NOMO-1 treated with dmso at 0.1 percent for 144 hours (cell line): Measurements from ENCODE around the gene ABHD15.
"Not testable (repeated sequence)": the region's sequence is repeated elsewhere in the genome, so short reads cannot be mapped to it uniquely, and the experiment has no call there.

Experiments
- DNase-seq: peaks from one replicate; lab custom pipeline; 2025; ENCODE audit not compliant: unreplicated experiment; lab: John Stamatoyannopoulos, UW

The ABHD15 gene

DNA sequence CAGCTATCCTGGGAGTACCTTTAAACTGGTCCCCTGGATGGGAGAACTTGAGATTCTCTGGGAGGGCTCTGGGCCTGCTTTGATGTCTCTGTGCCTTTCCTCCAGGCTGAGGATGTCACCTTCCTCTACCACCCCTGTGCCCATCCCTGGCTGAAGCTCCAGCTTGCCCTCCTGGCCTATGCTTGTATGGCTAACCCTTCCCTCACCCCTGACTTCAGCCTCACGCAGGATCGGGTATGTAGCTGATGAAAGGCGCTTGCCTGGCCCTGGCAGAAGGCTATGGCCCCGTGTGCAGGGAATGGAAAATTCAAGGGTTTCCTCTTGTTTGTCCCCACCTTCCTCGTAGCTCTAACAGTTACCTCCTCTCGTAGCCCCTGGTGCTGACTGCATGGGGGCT lies 4.6 kb upstream of the ABHD15 start:
- DNase-seq: no peak

- DNase-seq: no peak
These were observed 3.7 kb upstream of the ABHD15 start for GRCh38 chr17:29570521-29570920.

- DNase-seq: no peak
These were observed 2.6 kb upstream of the ABHD15 start for GRCh38 chr17:29569245-29569950.

- peak; percentile 70 for DNase-seq
These were observed 1.8 kb upstream of the ABHD15 start, which contains the start of gene TP53I13 for GRCh38 chr17:29568331-29569244. TSS of gene TP53I13 (plus strand) at chr17:29568701. CDS start at chr17:29568759, 58 bp downstream.

GRCh38 chr17:29567554-29568330 lies 905 bp upstream of the ABHD15 start:
- DNase-seq: peak; percentile 62

DNA sequence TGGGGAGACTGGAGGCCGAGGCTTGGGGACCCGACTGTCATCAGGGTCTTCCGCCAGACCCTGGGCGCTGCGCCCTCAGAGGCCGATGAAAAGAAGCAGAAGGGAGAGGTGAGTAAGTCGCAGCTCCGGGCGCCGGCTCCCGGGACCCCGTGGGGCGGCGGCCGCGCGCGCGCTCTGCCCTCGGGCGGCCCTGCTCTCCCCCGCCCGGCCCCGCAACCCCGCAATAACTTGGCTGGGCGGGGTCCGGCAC lies 392 bp upstream of the ABHD15 start:
- DNase-seq: no peak

GRCh38 chr17:29565643-29566472 lies 979 bp downstream of the ABHD15 start:
- peak; percentile 25 for DNase-seq

DNA sequence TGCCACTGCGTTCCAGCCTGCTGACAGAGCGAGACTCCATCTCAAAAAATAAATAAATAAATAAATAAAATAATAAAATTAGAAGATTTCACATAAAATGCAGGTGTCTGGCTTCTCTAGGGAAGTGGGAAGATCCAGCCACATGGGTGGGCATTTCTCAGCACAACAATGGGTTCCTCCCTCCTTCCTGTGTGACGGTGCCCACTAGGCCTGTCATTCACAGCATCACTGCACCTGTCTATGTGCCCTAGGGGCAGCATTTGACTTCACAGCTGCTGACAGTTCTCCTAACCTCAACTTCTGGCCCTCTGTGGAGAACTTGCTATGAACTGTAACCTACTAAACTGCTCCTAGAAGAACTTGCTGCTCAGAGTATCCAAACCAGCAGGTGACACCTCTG lies 3.0 kb downstream of the ABHD15 start:
- DNase-seq: no peak

DNA sequence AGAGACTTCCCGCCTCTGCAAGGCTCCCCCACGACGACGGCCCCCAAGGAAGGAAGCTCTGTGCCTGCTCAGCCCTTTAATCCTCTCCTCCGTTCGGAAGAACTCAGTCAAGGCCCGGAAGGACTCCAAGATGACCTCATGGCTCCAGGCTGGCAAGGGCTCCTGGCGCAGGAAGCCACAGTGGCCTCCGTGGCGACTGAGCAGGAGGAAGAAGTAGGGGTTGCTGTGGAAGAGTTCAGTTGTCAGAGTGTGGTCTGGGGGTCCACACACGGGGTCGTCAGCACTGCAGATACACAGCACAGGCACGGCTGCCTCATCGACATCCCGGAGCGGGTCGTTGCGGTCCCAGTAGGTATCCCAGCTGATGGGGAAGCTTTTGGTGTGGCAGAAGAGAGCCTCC lies 4.2 kb downstream of the ABHD15 start:
- DNase-seq: no peak

DNA sequence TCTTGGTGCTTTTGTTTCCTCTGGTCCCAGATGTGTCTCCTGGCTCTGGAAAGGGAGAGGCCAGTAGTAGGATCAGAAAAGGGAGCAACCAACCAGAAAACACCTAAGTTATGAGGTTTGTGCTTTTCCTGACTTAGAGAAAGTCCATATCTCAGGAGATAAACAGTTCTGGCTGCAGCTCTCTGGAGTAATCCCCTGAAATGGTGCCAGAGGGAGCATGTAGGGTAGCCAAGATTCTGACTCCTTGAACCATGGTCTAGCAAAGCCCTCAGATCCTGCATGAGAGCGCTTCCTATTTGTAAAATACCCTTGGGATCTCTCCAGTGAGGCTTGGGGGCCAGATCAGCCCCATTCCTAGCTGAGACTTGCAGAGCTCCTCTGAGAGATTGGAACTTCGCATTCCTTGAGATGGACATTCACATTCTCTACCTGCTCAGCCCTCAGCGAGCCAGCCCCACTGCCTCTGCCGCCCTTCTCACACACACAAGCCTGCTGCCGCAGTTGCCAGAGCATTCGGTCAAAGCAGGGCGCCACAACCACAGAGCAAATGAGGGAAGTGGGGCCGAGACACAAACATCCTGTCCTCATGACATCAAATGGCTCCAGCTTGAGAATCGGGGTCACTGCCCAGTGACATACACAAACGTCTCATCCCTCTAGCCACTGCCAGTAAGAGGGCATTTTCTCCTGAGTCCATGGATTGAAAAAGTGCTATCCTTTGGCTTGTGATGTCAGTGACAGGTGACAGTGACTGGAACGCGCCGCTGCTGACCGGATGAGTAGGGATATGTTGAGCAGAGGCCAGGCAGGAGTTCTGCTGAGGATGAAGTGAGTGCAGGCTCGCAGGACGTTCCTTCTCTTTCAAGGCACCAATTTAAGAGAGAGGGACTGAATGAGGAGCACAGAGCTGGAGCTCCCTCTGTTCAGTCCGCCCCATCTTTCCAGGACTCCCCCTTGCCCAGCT lies 5.0 kb downstream of the ABHD15 start:
- no peak for DNase-seq

- DNase-seq: peak; percentile 81
These were observed 6.5 kb downstream of the ABHD15 start for GRCh38 chr17:29560316-29560715.

GRCh38 chr17:29559640-29560039 lies 7.2 kb downstream of the ABHD15 start:
- DNase-seq: no peak

DNA sequence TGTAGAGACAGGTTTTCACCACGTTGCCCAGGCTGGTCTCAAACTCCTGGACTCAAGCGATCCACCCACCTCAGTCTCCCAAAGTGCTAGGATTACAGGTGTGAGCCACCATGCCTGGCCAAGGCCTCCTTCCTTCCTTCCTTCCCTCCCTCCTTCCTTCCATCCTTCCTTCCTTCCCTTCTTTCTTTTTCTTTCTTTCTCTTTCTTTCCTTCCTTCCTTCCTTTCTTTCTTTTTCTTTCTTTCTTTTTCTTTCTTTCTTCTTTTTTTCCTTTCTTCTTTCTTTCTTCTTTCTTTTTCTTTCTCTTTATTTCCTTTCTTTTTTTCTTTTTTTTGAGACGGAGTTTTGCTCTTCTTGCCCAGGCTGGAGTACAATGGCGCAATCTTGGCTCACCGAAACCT lies 8.7 kb downstream of the ABHD15 start:
- not testable (repeated sequence) for DNase-seq

- DNase-seq: no peak
These were observed 9.1 kb downstream of the ABHD15 start for GRCh38 chr17:29557739-29558116.

- no peak for DNase-seq
These were observed 9.6 kb downstream of the ABHD15 start for GRCh38 chr17:29557085-29557738.

GRCh38 chr17:29555840-29556239 lies 11.0 kb downstream of the ABHD15 start:
- DNase-seq: no peak

DNA sequence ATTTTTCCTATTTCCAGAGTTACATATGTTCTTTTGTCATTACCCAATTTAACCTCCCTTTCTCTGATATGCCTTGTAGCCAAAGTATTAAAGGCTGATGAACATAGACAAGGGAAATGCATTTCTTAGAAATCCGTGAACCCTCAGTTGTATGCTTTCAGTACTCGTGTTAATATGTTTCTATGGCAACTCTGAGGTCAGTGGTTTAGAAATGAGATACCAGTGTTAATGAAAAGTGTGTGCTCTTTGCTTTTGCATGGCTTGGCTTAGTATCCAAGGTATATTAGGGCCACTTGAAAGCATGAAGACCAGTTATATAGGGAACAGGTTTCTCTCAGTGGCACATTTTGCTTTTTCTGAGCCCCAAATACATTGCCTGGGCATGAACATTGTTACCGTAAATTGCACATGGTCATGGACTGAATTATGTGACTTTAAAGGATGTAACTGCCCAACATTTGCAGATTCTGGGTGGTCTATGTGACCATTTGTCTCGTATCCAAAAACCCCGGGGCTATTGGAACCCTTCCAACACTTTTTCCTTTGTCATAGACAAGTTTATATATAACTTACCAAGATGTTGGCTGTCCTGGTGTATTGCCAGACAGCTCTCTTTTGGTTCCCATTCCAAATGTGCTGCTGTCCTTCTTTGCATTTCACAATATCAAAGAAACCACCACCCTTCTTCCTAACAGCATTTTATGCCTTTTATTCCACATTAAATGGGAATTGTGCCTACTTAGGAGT lies 17.5 kb downstream of the ABHD15 start:
- no peak for DNase-seq

DNA sequence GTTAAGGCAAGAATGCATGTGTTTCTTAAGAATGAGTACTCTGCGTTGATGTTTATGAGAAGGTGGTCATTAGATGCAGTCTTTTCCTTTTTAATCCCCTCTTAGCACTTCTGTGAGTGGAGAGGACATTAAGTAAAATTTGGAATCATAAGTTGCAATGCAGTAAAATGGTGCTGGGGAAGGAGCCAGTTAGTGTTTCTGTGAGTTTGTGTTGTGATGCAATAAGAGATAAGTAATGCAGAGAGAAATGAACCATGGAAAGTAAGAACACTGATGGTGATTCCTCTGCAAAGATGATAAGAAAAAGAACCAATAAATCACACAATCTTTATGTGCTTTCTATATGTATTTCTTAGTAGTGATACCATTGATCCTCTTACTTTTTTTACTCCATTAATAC lies 20.0 kb downstream of the ABHD15 start:
- DNase-seq: no peak

- no peak for DNase-seq
These were observed 20.8 kb downstream of the ABHD15 start for GRCh38 chr17:29546085-29546484.
